ENCODE results near the gene EYS. TPM values are rescaled to one million over a fixed set of nuclear protein-coding genes. Genes with fewer than 3 reads are reported as not detected.

The EYS gene
- total RNA-seq, 1 experiment from 2014 or later, result not detected

DNA sequence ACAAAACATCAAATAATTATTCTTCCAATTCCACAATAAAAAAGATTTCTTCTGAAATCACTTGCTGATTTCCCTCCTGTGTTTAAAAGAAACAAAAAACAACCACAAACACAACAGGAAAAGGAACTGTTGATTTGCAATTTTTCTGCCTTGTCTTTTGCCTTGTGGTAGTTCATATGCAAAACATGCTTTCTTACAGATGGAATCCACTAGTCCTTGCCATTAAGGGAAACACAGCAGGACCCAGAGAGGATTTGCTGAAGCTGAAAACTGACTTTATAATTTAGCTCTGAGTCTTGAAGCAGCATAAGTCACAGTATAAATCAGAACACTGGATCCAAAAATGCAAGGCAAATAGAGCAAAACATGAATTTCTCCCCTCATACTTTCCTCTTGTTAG is 1742.7 kb downstream of the EYS start:
- no peaks in the 10 kb centered on the region for H3K79me1 ChIP-seq (ENCODE audit: insufficient read depth, low read depth, low read length, poor library complexity, severe bottlenecking)
- H3K9me3 ChIP-seq (ENCODE audit: control insufficient read depth, low read depth, low read length), result no peaks in the 10 kb centered on the region
- Mint-ChIP-seq H3K27me3 (ENCODE audit: low read depth) (no peaks in the 10 kb centered on the region), H3K4me3 (peak overlapping the region; percentile 2 to 66), H3K9me3 (peaks cover 9 to 20% of the 10 kb centered on the region in 2 experiments; a peak in 4 of 5 replicates), H3K36me3 (ENCODE audit: insufficient read depth in 1 of 3, low read depth in 3 of 3) (peaks cover 0 to 15% (median 14%) of the 10 kb centered on the region in 3 experiments; a peak in 6 of 7 replicates), H3K27ac (peak overlapping the region; percentile 5 to 93 (median 76); a peak in 5 of 7 replicates), H3K4me1 (peaks cover 38 to 47% of the 10 kb centered on the region in 2 experiments)
- H3K27me3 ChIP-seq (ENCODE audit: insufficient read depth, low read length), result no peaks in the 10 kb centered on the region
- H2AK5ac ChIP-seq (ENCODE audit: insufficient read length, low read length), result no peak overlapping the region
- no peak overlapping the region for H3K56ac ChIP-seq (ENCODE audit: insufficient read length, low read depth, low read length)
- H4K8ac ChIP-seq (replicated peaks; ENCODE audit: insufficient read length, low read depth, low read length), result no peak overlapping the region
- H2BK5ac ChIP-seq (ENCODE audit: insufficient read length, low read length), result no peak overlapping the region
- H2BK120ac ChIP-seq (ENCODE audit: low read depth, low read length, poor library complexity, severe bottlenecking), result no peak overlapping the region
- DNase-seq, result no peak
- H3K4ac ChIP-seq (ENCODE audit: low read depth, low read length), result no peak overlapping the region
- H4K91ac ChIP-seq (ENCODE audit: insufficient read length, low read depth, low read length), result no peak overlapping the region
- no peak overlapping the region for H2BK20ac ChIP-seq (ENCODE audit: low read depth, low read length, poor library complexity, severe bottlenecking)
- no peak overlapping the region for H2AFZ ChIP-seq (ENCODE audit: low read length)
- peak overlapping the region; percentile 62 for H3K4me2 ChIP-seq (ENCODE audit: insufficient read depth, insufficient read length, low read length)
- no peak overlapping the region for H3T11ph ChIP-seq (ENCODE audit: low read length)
- no peak overlapping the region for H3K18ac ChIP-seq (ENCODE audit: insufficient read length, low read depth, low read length)
- no peaks in the 10 kb centered on the region for H3K23me2 ChIP-seq (ENCODE audit: insufficient read length, low read depth, low read length, poor library complexity, severe bottlenecking)
- no peak overlapping the region for H3K9ac ChIP-seq (ENCODE audit: extremely low read depth, insufficient read length, low read length)
- no peaks in the 10 kb centered on the region for H3K79me2 ChIP-seq (ENCODE audit: insufficient read depth, low read length)
- H3K4me1 ChIP-seq (ENCODE audit: insufficient read depth, low read length), result peaks cover 5% of the 10 kb centered on the region; the same call in 1 of the 2 replicates
- H2BK12ac ChIP-seq (ENCODE audit: insufficient read length, low read depth, low read length), result no peak overlapping the region
- no peak overlapping the region for H2BK15ac ChIP-seq (ENCODE audit: low read depth, low read length)
- no peak overlapping the region for H4K5ac ChIP-seq (ENCODE audit: insufficient read length, low read depth, low read length)
- no peak overlapping the region for H3K23ac ChIP-seq (ENCODE audit: insufficient read length, low read depth, low read length)
- peak overlapping the region; percentile 61 for H3K27ac ChIP-seq (ENCODE audit: insufficient read length, low read depth, low read length)
- no peaks in the 10 kb centered on the region for H4K20me1 ChIP-seq (ENCODE audit: control insufficient read depth, insufficient read depth, insufficient read length)
- TF ChIP-seq, protein P1, sequence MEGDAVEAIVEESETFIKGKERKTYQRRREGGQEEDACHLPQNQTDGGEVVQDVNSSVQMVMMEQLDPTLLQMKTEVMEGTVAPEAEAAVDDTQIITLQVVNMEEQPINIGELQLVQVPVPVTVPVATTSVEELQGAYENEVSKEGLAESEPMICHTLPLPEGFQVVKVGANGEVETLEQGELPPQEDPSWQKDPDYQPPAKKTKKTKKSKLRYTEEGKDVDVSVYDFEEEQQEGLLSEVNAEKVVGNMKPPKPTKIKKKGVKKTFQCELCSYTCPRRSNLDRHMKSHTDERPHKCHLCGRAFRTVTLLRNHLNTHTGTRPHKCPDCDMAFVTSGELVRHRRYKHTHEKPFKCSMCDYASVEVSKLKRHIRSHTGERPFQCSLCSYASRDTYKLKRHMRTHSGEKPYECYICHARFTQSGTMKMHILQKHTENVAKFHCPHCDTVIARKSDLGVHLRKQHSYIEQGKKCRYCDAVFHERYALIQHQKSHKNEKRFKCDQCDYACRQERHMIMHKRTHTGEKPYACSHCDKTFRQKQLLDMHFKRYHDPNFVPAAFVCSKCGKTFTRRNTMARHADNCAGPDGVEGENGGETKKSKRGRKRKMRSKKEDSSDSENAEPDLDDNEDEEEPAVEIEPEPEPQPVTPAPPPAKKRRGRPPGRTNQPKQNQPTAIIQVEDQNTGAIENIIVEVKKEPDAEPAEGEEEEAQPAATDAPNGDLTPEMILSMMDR (conservative IDR thresholded peaks at IDR 0.05), result no peak
- H3K14ac ChIP-seq (ENCODE audit: insufficient read depth, low read length), result no peak overlapping the region
